ENCODE measurements around the gene PTPN5.

DNA sequence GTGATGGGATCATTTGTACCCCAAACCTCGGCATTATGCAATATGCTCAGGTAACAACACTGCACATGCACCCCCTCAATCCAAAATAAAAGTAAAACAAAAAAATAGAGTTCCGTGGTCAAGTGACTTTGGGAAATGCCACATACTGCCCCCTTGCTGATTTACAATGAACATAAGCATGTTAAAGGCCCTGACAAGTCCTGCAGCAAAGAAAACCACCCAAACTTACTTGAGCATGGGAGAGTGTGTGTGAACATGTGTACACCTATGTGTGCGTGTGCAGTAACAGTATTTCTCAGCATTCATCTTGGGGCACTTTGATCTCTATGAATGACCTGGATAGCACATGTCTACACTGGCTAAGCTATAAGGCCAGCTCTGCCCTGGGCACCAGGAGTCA lies 49.8 kb downstream of the PTPN5 start:
- TF ChIP-seq, protein P1, sequence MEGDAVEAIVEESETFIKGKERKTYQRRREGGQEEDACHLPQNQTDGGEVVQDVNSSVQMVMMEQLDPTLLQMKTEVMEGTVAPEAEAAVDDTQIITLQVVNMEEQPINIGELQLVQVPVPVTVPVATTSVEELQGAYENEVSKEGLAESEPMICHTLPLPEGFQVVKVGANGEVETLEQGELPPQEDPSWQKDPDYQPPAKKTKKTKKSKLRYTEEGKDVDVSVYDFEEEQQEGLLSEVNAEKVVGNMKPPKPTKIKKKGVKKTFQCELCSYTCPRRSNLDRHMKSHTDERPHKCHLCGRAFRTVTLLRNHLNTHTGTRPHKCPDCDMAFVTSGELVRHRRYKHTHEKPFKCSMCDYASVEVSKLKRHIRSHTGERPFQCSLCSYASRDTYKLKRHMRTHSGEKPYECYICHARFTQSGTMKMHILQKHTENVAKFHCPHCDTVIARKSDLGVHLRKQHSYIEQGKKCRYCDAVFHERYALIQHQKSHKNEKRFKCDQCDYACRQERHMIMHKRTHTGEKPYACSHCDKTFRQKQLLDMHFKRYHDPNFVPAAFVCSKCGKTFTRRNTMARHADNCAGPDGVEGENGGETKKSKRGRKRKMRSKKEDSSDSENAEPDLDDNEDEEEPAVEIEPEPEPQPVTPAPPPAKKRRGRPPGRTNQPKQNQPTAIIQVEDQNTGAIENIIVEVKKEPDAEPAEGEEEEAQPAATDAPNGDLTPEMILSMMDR (conservative IDR thresholded peaks at IDR 0.05 in 1 of 2, IDR thresholded peaks at IDR 0.05 in 1 of 2; ENCODE audit: extremely low read depth in 1 of 2, insufficient read depth in 1 of 2, low read depth in 1 of 2, low read length in 2 of 2), result no peak
- no peak for TF ChIP-seq EZH2 (IDR thresholded peaks at IDR 0.05; ENCODE audit: borderline replicate concordance, low read length)
